ENCODE measurements around the gene PAK5. TPM values are rescaled to one million over a fixed set of nuclear protein-coding genes. Genes with fewer than 3 reads are reported as not detected.

The PAK5 gene
- total RNA-seq, 2 experiments from 2014 or later: not detected

GRCh38 chr20:9817654-9818053 is 21.2 kb downstream of the PAK5 start:
- no peaks in the 10 kb centered on the region for H3K27me3 Mint-ChIP-seq

GRCh38 chr20:9815632-9816031 is 23.2 kb downstream of the PAK5 start:
- Mint-ChIP-seq H3K4me1 (no peaks in the 10 kb centered on the region), H3K9me3 (no peaks in the 10 kb centered on the region), H3K27me3 (no peaks in the 10 kb centered on the region), H3K4me3 (no peak overlapping the region), H3K27ac (no peak overlapping the region), H3K36me3 (no peaks in the 10 kb centered on the region)
- DNase-seq (no peak), ATAC-seq (ENCODE audit: low read depth) (no peak)
- POLR2A ChIA-PET: no interaction called here

More at GRCh38 chr20:9817654-9818053, 21.2 kb downstream of the PAK5 start:
- Mint-ChIP-seq H3K4me1 (no peaks in the 10 kb centered on the region), H3K27ac (no peak overlapping the region), H3K4me3 (no peak overlapping the region), H3K36me3 (no peaks in the 10 kb centered on the region), H3K9me3 (no peaks in the 10 kb centered on the region)
- ATAC-seq (ENCODE audit: low read depth) (no peak), DNase-seq (no peak)
- POLR2A ChIA-PET: no interaction called here

GRCh38 chr20:9810738-9811137 is 28.1 kb downstream of the PAK5 start:
- DNase-seq (no peak), ATAC-seq (ENCODE audit: low read depth) (no peak)
- H3K9me3 Mint-ChIP-seq: peaks cover 2% of the 10 kb centered on the region
- H3K27me3 Mint-ChIP-seq: no peaks in the 10 kb centered on the region
- no peaks in the 10 kb centered on the region for H3K4me1 Mint-ChIP-seq
- no peaks in the 10 kb centered on the region for H3K36me3 Mint-ChIP-seq
- H3K4me3 Mint-ChIP-seq: no peak overlapping the region
- H3K27ac Mint-ChIP-seq: no peak overlapping the region
- POLR2A ChIA-PET: no interaction called here

GRCh38 chr20:9809271-9809670 is 29.6 kb downstream of the PAK5 start:
- ATAC-seq (ENCODE audit: low read depth) (no peak), DNase-seq (no peak)
- H3K27ac Mint-ChIP-seq: no peak overlapping the region
- H3K36me3 Mint-ChIP-seq: no peaks in the 10 kb centered on the region
- H3K27me3 Mint-ChIP-seq: no peaks in the 10 kb centered on the region
- H3K4me1 Mint-ChIP-seq: no peaks in the 10 kb centered on the region
- H3K4me3 Mint-ChIP-seq: no peak overlapping the region
- H3K9me3 Mint-ChIP-seq: peaks cover 2% of the 10 kb centered on the region
- POLR2A ChIA-PET: no interaction called here

GRCh38 chr20:9808166-9808565 is 30.7 kb downstream of the PAK5 start:
- Mint-ChIP-seq H3K27me3 (no peaks in the 10 kb centered on the region), H3K4me1 (no peaks in the 10 kb centered on the region), H3K4me3 (no peak overlapping the region), H3K9me3 (peaks cover 2% of the 10 kb centered on the region), H3K27ac (no peak overlapping the region), H3K36me3 (no peaks in the 10 kb centered on the region)
- no peak for DNase-seq
- no peak for ATAC-seq (ENCODE audit: low read depth)
- POLR2A ChIA-PET: no interaction called here

- Mint-ChIP-seq H3K27ac (no peak overlapping the region), H3K9me3 (peaks cover 2% of the 10 kb centered on the region), H3K27me3 (no peaks in the 10 kb centered on the region), H3K4me3 (no peak overlapping the region), H3K4me1 (no peaks in the 10 kb centered on the region), H3K36me3 (no peaks in the 10 kb centered on the region)
- DNase-seq (no peak), ATAC-seq (ENCODE audit: low read depth) (no peak)
- POLR2A ChIA-PET: no interaction called here
These were observed 31.7 kb downstream of the PAK5 start for GRCh38 chr20:9807136-9807535.

- Mint-ChIP-seq H3K27me3 (no peaks in the 10 kb centered on the region), H3K27ac (no peak overlapping the region), H3K4me3 (no peak overlapping the region), H3K36me3 (peaks cover 1% of the 10 kb centered on the region), H3K9me3 (no peaks in the 10 kb centered on the region), H3K4me1 (no peaks in the 10 kb centered on the region)
- POLR2A ChIA-PET: no interaction called here
- DNase-seq (no peak), ATAC-seq (ENCODE audit: low read depth) (no peak)
These were observed 38.5 kb downstream of the PAK5 start for GRCh38 chr20:9800421-9800820.

GRCh38 chr20:9794831-9795230 is 44.0 kb downstream of the PAK5 start:
- H3K36me3 Mint-ChIP-seq: peaks cover 1% of the 10 kb centered on the region
- no peaks in the 10 kb centered on the region for H3K4me1 Mint-ChIP-seq
- H3K27ac Mint-ChIP-seq: no peak overlapping the region
- POLR2A ChIA-PET: no interaction called here
- H3K27me3 Mint-ChIP-seq: no peaks in the 10 kb centered on the region
- no peak for ATAC-seq (ENCODE audit: low read depth)
- H3K9me3 Mint-ChIP-seq: no peaks in the 10 kb centered on the region
- no peak overlapping the region for H3K4me3 Mint-ChIP-seq
- DNase-seq: no peak

GRCh38 chr20:9792674-9793073 is 46.2 kb downstream of the PAK5 start:
- no peak for ATAC-seq (ENCODE audit: low read depth)
- Mint-ChIP-seq H3K27me3 (no peaks in the 10 kb centered on the region), H3K4me1 (no peaks in the 10 kb centered on the region), H3K9me3 (no peaks in the 10 kb centered on the region), H3K36me3 (no peaks in the 10 kb centered on the region), H3K27ac (no peak overlapping the region), H3K4me3 (no peak overlapping the region)
- POLR2A ChIA-PET: no interaction called here
- DNase-seq: no peak

- Mint-ChIP-seq H3K27me3 (no peaks in the 10 kb centered on the region), H3K36me3 (no peaks in the 10 kb centered on the region), H3K9me3 (no peaks in the 10 kb centered on the region), H3K4me1 (no peaks in the 10 kb centered on the region), H3K27ac (no peak overlapping the region), H3K4me3 (no peak overlapping the region)
- no peak for ATAC-seq (ENCODE audit: low read depth)
- POLR2A ChIA-PET: no interaction called here
- DNase-seq: no peak
These were observed 49.7 kb downstream of the PAK5 start for GRCh38 chr20:9789131-9789530.

- Mint-ChIP-seq H3K36me3 (no peaks in the 10 kb centered on the region), H3K9me3 (peaks cover 3% of the 10 kb centered on the region), H3K27ac (no peak overlapping the region), H3K4me3 (no peak overlapping the region), H3K27me3 (no peaks in the 10 kb centered on the region), H3K4me1 (no peaks in the 10 kb centered on the region)
- ATAC-seq (ENCODE audit: low read depth) (no peak), DNase-seq (no peak)
- POLR2A ChIA-PET: no interaction called here
These were observed 63.7 kb downstream of the PAK5 start for GRCh38 chr20:9775176-9775575.

- Mint-ChIP-seq H3K27me3 (no peaks in the 10 kb centered on the region), H3K36me3 (no peaks in the 10 kb centered on the region), H3K4me3 (no peak overlapping the region), H3K27ac (no peak overlapping the region), H3K9me3 (peaks cover 5% of the 10 kb centered on the region), H3K4me1 (no peaks in the 10 kb centered on the region)
- POLR2A ChIA-PET: no interaction called here
- ATAC-seq (ENCODE audit: low read depth) (no peak), DNase-seq (no peak)
These were observed 68.9 kb downstream of the PAK5 start for GRCh38 chr20:9769954-9770353.

- ATAC-seq (ENCODE audit: low read depth): no peak
These were observed 77.4 kb downstream of the PAK5 start for GRCh38 chr20:9761476-9761875.

GRCh38 chr20:9759392-9759791 is 79.5 kb downstream of the PAK5 start:
- DNase-seq (no peak), ATAC-seq (ENCODE audit: low read depth) (no peak)
- H3K4me1 Mint-ChIP-seq: no peaks in the 10 kb centered on the region
- no peaks in the 10 kb centered on the region for H3K36me3 Mint-ChIP-seq
- POLR2A ChIA-PET: no interaction called here
- no peak overlapping the region for H3K27ac Mint-ChIP-seq
- H3K27me3 Mint-ChIP-seq: no peaks in the 10 kb centered on the region
- peaks cover 2% of the 10 kb centered on the region for H3K9me3 Mint-ChIP-seq
- H3K4me3 Mint-ChIP-seq: no peak overlapping the region

More at GRCh38 chr20:9761476-9761875, 77.4 kb downstream of the PAK5 start:
- Mint-ChIP-seq H3K4me1 (no peaks in the 10 kb centered on the region), H3K9me3 (peaks cover 4% of the 10 kb centered on the region), H3K4me3 (no peak overlapping the region), H3K27me3 (no peaks in the 10 kb centered on the region), H3K27ac (no peak overlapping the region), H3K36me3 (no peaks in the 10 kb centered on the region)
- no peak for DNase-seq
- POLR2A ChIA-PET: no interaction called here

- no peak for DNase-seq
- POLR2A ChIA-PET: no interaction called here
- no peak for ATAC-seq (ENCODE audit: low read depth)
These were observed 80.1 kb downstream of the PAK5 start for GRCh38 chr20:9758752-9759151.

More at GRCh38 chr20:9758752-9759151, 80.1 kb downstream of the PAK5 start:
- no peaks in the 10 kb centered on the region for H3K27me3 Mint-ChIP-seq
- no peak overlapping the region for H3K4me3 Mint-ChIP-seq
- H3K36me3 Mint-ChIP-seq: no peaks in the 10 kb centered on the region
- H3K4me1 Mint-ChIP-seq: no peaks in the 10 kb centered on the region
- peaks cover 2% of the 10 kb centered on the region for H3K9me3 Mint-ChIP-seq
- H3K27ac Mint-ChIP-seq: no peak overlapping the region
